ENCODE data around the gene FKBP6. TPM values are rescaled to one million over a fixed set of nuclear protein-coding genes. Genes with fewer than 3 reads are reported as not detected.
A peak's percentile ranks its signal among the peaks of the same experiment; 100 is the strongest.
"Not testable (repeated sequence)": the region's sequence is repeated elsewhere in the genome, so short reads cannot be mapped to it uniquely, and the experiment has no call there.

FKBP6 gene
- total RNA-seq, 1 experiment from 2014 or later = 0.11 TPM

DNA sequence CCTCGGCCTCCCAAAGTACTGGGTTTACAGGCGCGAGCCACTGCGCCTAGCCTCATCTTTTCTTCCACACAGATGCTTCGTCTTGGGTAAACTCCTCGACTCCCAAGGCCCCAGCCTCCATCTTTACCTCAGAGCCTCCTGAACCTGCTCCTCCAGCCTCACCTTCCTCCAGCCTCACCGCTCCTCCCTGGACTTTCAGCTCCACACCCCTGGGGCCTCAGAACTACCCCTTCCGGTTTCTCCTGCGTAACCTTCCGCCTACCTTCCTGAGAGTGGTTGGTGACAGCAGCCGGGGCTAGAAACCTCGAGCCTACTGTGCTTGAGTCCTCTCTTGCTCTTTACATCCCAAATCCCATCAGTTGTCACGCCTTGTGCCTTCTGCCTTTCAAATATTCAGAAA, 45.8 kb downstream of the FKBP6 start:
- no peak overlapping the region for H3K27ac Mint-ChIP-seq
- H3K4me3 Mint-ChIP-seq = no peak overlapping the region
- TF ChIP-seq FOXP1 (CRISPR knock-in tag; IDR thresholded peaks at IDR 0.05; ENCODE audit: borderline replicate concordance) (no peak), NFATC4 (CRISPR knock-in tag; IDR thresholded peaks at IDR 0.05) (no peak), ZNF423 (CRISPR knock-in tag; IDR thresholded peaks at IDR 0.05) (no peak), ATF1 (CRISPR knock-in tag; IDR thresholded peaks at IDR 0.05) (no peak)
- TF ChIP-seq, protein P1, sequence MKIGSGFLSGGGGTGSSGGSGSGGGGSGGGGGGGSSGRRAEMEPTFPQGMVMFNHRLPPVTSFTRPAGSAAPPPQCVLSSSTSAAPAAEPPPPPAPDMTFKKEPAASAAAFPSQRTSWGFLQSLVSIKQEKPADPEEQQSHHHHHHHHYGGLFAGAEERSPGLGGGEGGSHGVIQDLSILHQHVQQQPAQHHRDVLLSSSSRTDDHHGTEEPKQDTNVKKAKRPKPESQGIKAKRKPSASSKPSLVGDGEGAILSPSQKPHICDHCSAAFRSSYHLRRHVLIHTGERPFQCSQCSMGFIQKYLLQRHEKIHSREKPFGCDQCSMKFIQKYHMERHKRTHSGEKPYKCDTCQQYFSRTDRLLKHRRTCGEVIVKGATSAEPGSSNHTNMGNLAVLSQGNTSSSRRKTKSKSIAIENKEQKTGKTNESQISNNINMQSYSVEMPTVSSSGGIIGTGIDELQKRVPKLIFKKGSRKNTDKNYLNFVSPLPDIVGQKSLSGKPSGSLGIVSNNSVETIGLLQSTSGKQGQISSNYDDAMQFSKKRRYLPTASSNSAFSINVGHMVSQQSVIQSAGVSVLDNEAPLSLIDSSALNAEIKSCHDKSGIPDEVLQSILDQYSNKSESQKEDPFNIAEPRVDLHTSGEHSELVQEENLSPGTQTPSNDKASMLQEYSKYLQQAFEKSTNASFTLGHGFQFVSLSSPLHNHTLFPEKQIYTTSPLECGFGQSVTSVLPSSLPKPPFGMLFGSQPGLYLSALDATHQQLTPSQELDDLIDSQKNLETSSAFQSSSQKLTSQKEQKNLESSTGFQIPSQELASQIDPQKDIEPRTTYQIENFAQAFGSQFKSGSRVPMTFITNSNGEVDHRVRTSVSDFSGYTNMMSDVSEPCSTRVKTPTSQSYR (CRISPR knock-in tag; IDR thresholded peaks at IDR 0.05) = no peak
- DNase-seq (ENCODE audit: low spot score) = no peak
- H3K27me3 Mint-ChIP-seq (ENCODE audit: low read depth) = peaks cover 7% of the 10 kb centered on the region
- ChIA-PET POLR2A (no interaction called here), CTCF (interaction anchor here (1.4 kb wide), 1 partner anchor 50 kb away, joined by 3 read pairs; no protein-coding TSS in a partner anchor)
- H3K36me3 Mint-ChIP-seq = no peaks in the 10 kb centered on the region
- H3K9me3 Mint-ChIP-seq = 0 out of 2 replicates have a peak, but pooled peaks cover 6% of the 10 kb centered on the region
- H3K4me1 Mint-ChIP-seq = no peaks in the 10 kb centered on the region
- ATAC-seq = no peak

DNA sequence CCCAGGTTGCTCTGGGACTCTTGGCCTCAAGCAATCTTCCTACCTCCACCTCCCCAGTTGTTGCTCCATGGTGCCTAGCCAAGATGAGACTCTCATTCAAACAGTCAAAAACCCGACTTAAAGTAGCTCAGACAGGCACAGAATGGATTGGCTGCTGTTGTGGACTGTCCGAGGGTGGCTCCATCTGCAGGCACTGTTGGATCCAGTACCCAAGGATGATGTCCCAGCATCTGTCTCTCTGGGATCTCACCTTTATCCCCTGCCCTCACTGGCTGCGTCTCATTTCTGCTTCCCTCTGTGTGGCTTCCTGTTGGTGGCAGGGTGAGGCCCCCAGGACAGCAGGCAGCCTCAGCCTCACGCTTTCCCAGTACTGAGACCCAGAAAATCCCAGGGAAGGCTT, 48.3 kb downstream of the FKBP6 start:
- DNase-seq (ENCODE audit: low spot score); H3K36me3 Mint-ChIP-seq; ATAC-seq; H3K27me3 Mint-ChIP-seq (ENCODE audit: low read depth); H3K9me3 Mint-ChIP-seq; POLR2A ChIA-PET; H3K4me3 Mint-ChIP-seq; H3K4me1 Mint-ChIP-seq; CTCF ChIA-PET; H3K27ac Mint-ChIP-seq: not testable (repeated sequence)

DNA sequence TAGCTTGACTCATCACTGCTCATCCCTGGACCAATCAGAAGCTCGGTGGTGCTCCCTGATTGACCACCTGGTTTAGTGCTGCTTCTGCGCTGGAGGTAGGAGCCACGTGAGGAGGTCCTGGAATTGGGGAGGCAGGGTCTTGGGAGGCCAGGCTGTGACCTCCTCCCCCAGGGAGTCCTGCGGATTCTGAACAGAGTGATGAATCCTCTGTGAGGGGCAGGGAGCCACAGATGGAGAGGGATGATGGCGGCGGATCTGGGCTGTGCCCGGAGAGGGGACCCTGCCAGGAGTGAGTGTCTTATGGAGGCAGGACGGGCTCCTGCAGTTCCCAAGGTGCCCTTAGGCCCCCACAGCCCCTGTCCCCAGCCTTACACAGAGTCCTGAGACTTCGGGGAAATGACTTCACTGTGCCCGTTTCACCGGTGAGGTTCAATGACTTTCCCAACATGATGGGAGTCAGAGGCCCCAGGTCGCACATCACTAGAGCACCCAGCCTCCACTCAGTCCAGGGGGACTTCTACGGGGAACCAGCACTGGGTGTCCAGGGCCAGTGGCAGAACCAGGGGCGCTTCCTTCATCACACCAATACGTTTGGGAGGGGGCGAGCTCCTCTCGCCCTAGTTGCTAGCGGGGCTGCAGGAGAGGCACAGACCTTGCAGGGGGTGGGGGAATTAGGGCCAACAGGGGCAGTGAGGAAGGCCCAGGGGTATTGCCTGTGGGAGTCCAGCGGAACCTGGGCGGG, 48.9 kb downstream of the FKBP6 start:
- no peak for ATAC-seq
- Mint-ChIP-seq H3K9me3 (0 out of 2 replicates have a peak, but pooled peaks cover 6% of the 10 kb centered on the region), H3K4me3 (peak overlapping the region; percentile 41), H3K27me3 (ENCODE audit: low read depth) (peaks cover 7% of the 10 kb centered on the region), H3K27ac (no peak overlapping the region), H3K36me3 (no peaks in the 10 kb centered on the region), H3K4me1 (no peaks in the 10 kb centered on the region)
- CTCF ChIA-PET = no interaction called here
- POLR2A ChIA-PET = no interaction called here
- TF ChIP-seq, protein P2, sequence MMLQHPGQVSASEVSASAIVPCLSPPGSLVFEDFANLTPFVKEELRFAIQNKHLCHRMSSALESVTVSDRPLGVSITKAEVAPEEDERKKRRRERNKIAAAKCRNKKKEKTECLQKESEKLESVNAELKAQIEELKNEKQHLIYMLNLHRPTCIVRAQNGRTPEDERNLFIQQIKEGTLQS (CRISPR knock-in tag; conservative IDR thresholded peaks at IDR 0.05) = no peak
- TF ChIP-seq ZNF671 (CRISPR knock-in tag; IDR thresholded peaks at IDR 0.05) (no peak), GABPB1 (CRISPR knock-in tag; IDR thresholded peaks at IDR 0.05) (no peak), NFYB (CRISPR knock-in tag; conservative IDR thresholded peaks at IDR 0.05; ENCODE audit: low read depth) (0 out of 2 replicates have a peak, but pooled peaks have one; percentile 11)
- DNase-seq (ENCODE audit: low spot score) = no peak

DNA sequence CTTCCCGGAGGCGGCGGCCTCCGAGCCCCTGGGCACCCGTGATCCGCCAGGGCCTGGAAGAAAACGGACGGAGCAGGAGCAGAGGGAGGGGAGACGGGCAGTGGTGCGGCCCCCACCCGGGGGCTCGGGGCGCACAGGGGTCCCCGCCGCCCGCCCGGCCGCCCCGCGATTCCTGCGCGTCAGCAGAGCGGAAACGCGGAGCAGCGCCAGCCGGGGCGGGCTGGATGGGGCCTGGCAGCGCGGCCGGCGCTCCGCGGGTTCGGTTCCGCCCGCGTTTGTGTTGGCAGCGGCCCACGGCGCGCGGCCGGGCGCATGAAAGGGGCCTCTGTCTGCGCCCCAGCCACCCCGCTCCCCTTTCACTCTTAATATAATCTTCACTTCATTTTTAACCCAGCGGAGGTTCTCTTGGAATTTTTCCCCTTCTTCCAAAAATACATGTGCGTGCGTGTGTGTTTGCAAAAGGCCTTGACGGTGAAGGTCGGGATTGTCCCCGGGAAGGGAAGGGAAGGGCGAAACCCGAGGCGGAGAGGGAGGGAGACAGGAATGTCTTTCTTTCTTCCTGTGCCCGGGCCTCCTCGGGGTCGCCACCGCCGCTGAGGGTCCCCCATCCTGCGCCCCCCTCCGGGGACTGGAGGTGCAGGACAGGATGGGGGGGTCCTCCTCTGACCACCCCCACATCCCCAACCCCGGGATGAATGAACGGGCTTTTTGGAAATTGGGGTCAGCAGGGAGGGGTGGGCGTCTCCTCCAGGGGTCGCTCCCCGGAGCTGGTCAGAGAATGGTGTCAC, 49.6 kb downstream of the FKBP6 start:
- H3K36me3 Mint-ChIP-seq; ATAC-seq; POLR2A ChIA-PET; H3K27ac Mint-ChIP-seq; H3K9me3 Mint-ChIP-seq; DNase-seq (ENCODE audit: low spot score); H3K27me3 Mint-ChIP-seq (ENCODE audit: low read depth); H3K4me1 Mint-ChIP-seq; CTCF ChIA-PET: not testable (repeated sequence)
- peak overlapping the region; percentile 55 for H3K4me3 Mint-ChIP-seq

DNA sequence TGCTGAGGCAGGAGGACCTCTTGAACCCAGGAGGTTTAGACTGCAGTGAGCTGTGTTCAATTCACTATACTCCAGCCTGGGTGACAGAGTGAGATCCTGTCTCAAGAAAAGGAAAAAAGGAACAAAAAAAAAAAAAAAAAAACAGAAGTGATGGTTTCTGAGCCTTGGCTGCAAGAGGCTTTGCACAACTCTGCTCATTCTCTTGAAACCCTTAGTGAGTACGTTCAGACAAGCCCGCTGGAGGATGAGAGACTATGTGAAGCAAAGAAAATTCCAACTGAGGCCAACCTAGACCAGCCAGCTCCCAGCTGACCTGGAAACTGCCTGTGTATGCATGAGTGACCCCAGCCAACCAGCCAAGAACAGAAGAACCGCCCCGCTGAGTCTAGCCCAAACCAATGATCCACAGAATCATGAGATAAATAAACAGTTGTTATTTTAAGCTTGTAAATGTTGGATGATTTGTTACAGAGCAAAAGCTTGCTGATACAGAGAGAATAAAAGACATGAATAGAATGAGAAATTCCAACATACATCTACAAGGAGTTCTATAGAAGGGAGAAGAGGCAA, 55.1 kb downstream of the FKBP6 start:
- H3K27ac Mint-ChIP-seq = no peak overlapping the region
- peaks cover 8% of the 10 kb centered on the region for H3K36me3 Mint-ChIP-seq
- no peak for ATAC-seq
- no peak overlapping the region for H3K4me3 Mint-ChIP-seq
- H3K9me3 Mint-ChIP-seq = peaks cover 20% of the 10 kb centered on the region
- no peak for TF ChIP-seq TCF7 (CRISPR knock-in tag; IDR thresholded peaks at IDR 0.05; ENCODE audit: low read depth)
- no peak for TF ChIP-seq ZNF219 (CRISPR knock-in tag; IDR thresholded peaks at IDR 0.05; ENCODE audit: borderline replicate concordance)
- ChIA-PET CTCF (interaction anchor here (0.6 kb wide), 1 partner anchor 9 kb away, joined by 3 read pairs; no protein-coding TSS in a partner anchor), POLR2A (no interaction called here)
- H3K4me1 Mint-ChIP-seq = no peaks in the 10 kb centered on the region
- H3K27me3 Mint-ChIP-seq (ENCODE audit: low read depth) = peaks cover 8% of the 10 kb centered on the region
- DNase-seq (ENCODE audit: low spot score) = no peak

Measured in WTC11 (cell line).